ENCODE results near the gene PTPRM.

DNA sequence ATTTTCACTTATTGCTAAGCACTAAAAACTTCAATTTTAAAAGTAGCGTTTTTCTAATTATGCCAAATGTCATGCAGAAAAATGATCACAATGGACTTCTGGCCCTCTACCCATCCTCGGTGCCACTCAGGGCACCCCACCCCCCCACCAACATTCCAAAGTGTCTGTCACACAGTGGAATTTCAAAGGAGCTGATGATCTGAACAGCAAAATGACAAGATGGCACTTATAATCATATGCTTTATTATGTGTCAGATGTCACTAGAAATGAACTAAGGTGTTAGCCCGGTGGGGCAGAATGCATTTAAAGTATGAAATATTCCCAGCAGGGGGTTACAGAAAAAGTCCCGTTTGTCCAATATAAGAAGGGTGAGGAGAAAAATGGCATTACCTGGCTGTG is 681.5 kb downstream of the PTPRM start:
- TF ChIP-seq CTCF (conservative IDR thresholded peaks at IDR 0.05; ENCODE audit: low read depth, low read length) (no peak), EZH2 (IDR thresholded peaks at IDR 0.05; ENCODE audit: borderline replicate concordance, low read depth, low read length, poor library complexity, severe bottlenecking) (no peak)
